Endothelial cell of umbilical vein (primary cell): ENCODE measurements around the gene RPS5. TPM values are rescaled to one million over a fixed set of nuclear protein-coding genes. Genes with fewer than 3 reads are reported as not detected.
A peak's percentile ranks its signal among the peaks of the same experiment; 100 is the strongest.

Experiments
- Bru-seq: library from RNA; stranded (reverse); fragments of 400-500 nt; gene quantifications from one replicate; lab custom pipeline; 2021; lab: Mats Ljungman, UMichigan
- BruChase-seq, 2 experiments: library from RNA; stranded (reverse); fragments of 400-500 nt; gene quantifications; one replicate each; lab custom pipeline; 2021; lab: Mats Ljungman, UMichigan
- BruUV-seq: library from RNA; stranded (reverse); fragments of 400-500 nt; replicated peaks from 2 replicates; lab custom pipeline; 2021; lab: Mats Ljungman, UMichigan
- CTCF ChIA-PET: fragments of 300-600, 350-600 bp; sonication (Branson Sonifier 250); formaldehyde crosslinking; loops from one replicate; lab custom pipeline; 2021; ENCODE audit warnings: antibody characterized with exemption, inconsistent platforms; lab: Charles Lee
- POLR2A ChIA-PET: fragments of 300-600, 350-600 bp; sonication (Branson Sonifier 250); formaldehyde crosslinking; loops from one replicate; lab custom pipeline; 2021; ENCODE audit warnings: antibody characterized with exemption, inconsistent platforms; lab: Charles Lee
- DNase-seq: peaks from one replicate; pipeline ENCODE4 v3.0.0-alpha.2; 2011; ENCODE audit warnings: low read depth, low spot score
- FAIRE-seq: peaks from 2 replicates; lab custom pipeline; 2011; peaks lifted over from hg19 to GRCh38; lab: Jason Lieb, UNC
- H2AFZ ChIP-seq: 2 replicates; pipeline ENCODE4 v1.6.0; 2012; ENCODE audit warnings: low read depth, low read length, control low read depth, inconsistent platforms
- H3K27ac ChIP-seq: 2 replicates; pipeline ENCODE4 v1.5.1; 2011; ENCODE audit warnings: low read depth, mild to moderate bottlenecking, control low read depth, low read length, moderate library complexity; ENCODE audit not compliant: insufficient read depth
- H3K27me3 ChIP-seq, 2 experiments: 2 replicates each; pipeline versions ENCODE4 v1.6.0 to v1.6.1; 2011; ENCODE audit warnings: low read length in 2 of 2, mixed read lengths in 1 of 2; ENCODE audit not compliant: control insufficient read depth in 2 of 2, insufficient read depth in 2 of 2
- H3K36me3 ChIP-seq, 2 experiments: 2 replicates in 1 of 2; 3 replicates in 1 of 2; pipeline ENCODE4 v1.5.1; 2011; ENCODE audit warnings: low read length in 2 of 2, mild to moderate bottlenecking in 1 of 2, moderate library complexity in 1 of 2; ENCODE audit not compliant: control insufficient read depth in 2 of 2, insufficient read depth in 2 of 2; ENCODE audit errors: extremely low read depth in 1 of 2
- H3K4me1 ChIP-seq: 3 replicates; pipeline ENCODE4 v1.5.1; 2011; ENCODE audit warnings: mild to moderate bottlenecking, low read length; ENCODE audit not compliant: control insufficient read depth, insufficient read depth; ENCODE audit errors: extremely low read depth
- H3K4me2 ChIP-seq: 2 replicates; pipeline ENCODE4 v1.6.1; 2011; ENCODE audit warnings: low read length, control low read depth, mixed read lengths; ENCODE audit not compliant: insufficient read depth
- H3K4me3 ChIP-seq, 3 experiments: fragments of 200-600 bp in 1 of 3; sonication (generic), shearing (Covaris generic) in 1 of 3; replicated peaks in 1 of 3; 2 replicates each; pipeline ENCODE4 v1.5.1; 2011 to 2016; ENCODE audit warnings: control low read depth in 3 of 3, low read length in 3 of 3, mild to moderate bottlenecking in 2 of 3, inconsistent platforms in 1 of 3, low read depth in 1 of 3, moderate library complexity in 1 of 3; ENCODE audit not compliant: insufficient read depth in 1 of 3
- H3K79me2 ChIP-seq: 2 replicates; pipeline ENCODE4 v1.6.0; 2012; ENCODE audit warnings: low read length, inconsistent platforms; ENCODE audit not compliant: control insufficient read depth, insufficient read depth
- H3K9ac ChIP-seq: replicated peaks from 2 replicates; pipeline ENCODE3; 2011; ENCODE audit warnings: low read length, control low read depth; ENCODE audit not compliant: insufficient read depth; ENCODE audit errors: extremely low read depth
- H3K9me1 ChIP-seq: replicated peaks from 3 replicates; pipeline ENCODE4 v1.6.0; 2011; ENCODE audit warnings: mild to moderate bottlenecking, low read length; ENCODE audit not compliant: control insufficient read depth, insufficient read depth; ENCODE audit errors: extremely low read depth
- H3K9me3 ChIP-seq: replicated peaks from 2 replicates; pipeline ENCODE4 v1.5.1; 2012; ENCODE audit warnings: low read length, inconsistent platforms; ENCODE audit not compliant: control insufficient read depth, insufficient read depth
- H4K20me1 ChIP-seq: replicated peaks from 2 replicates; pipeline ENCODE3; 2011; ENCODE audit warnings: mild to moderate bottlenecking, low read length; ENCODE audit not compliant: control insufficient read depth, insufficient read depth; ENCODE audit errors: extremely low read depth
- EZH2 ChIP-seq: IDR thresholded peaks from 2 replicates; pipeline ENCODE4 v1.6.1; 2012; ENCODE audit warnings: borderline replicate concordance, low read depth, mild to moderate bottlenecking, moderate library complexity, low read length, inconsistent platforms; ENCODE audit not compliant: severe bottlenecking
- GATA2 ChIP-seq: IDR thresholded peaks from 2 replicates; pipeline ENCODE4 v1.7.0; 2011; ENCODE audit warnings: low read depth, mild to moderate bottlenecking, moderate library complexity, mixed read lengths, low read length; ENCODE audit not compliant: insufficient read length, insufficient read depth
- JUN ChIP-seq: IDR thresholded peaks from 2 replicates; pipeline ENCODE4 v1.6.1; 2011; ENCODE audit warnings: borderline replicate concordance, low read depth; ENCODE audit not compliant: insufficient read length, insufficient read depth
- MAX ChIP-seq: IDR thresholded peaks from 2 replicates; pipeline ENCODE4 v1.6.1; 2011; ENCODE audit not compliant: insufficient read depth, insufficient read length
- MYC ChIP-seq: IDR thresholded peaks from one replicate; pipeline ENCODE4 v1.6.1; 2011; ENCODE audit warnings: mild to moderate bottlenecking, low read depth, low read length
- POLR2A ChIP-seq: IDR thresholded peaks from 2 replicates; pipeline ENCODE4 v1.6.1; 2012; ENCODE audit warnings: low read depth, mild to moderate bottlenecking, control low read depth, low read length
- POLR2AphosphoS5 ChIP-seq: IDR thresholded peaks from 2 replicates; pipeline ENCODE4 v1.6.1; 2012; ENCODE audit warnings: low read depth, mild to moderate bottlenecking, control low read depth, low read length, moderate library complexity; ENCODE audit not compliant: insufficient read depth
- dilution Hi-C: fragments of 300-500 bp; cut with MboI; formaldehyde crosslinking; loops from one replicate; pipeline ENCODE4 v1.15.0; 2019; ENCODE audit warnings: low sequenced_read_pairs; ENCODE audit not compliant: extremely low pct_ligation_motif_present
- intact Hi-C: fragments of 100-400 bp; cut with micrococcal nuclease; formaldehyde crosslinking; loops from one replicate; pipeline ENCODE4 v1.10.0; 2022
- long read RNA-seq: library from polyadenylated mRNA; stranded (forward); transcript quantifications from one replicate; pipeline ENCODE4 v2.0.0, GENCODE V29; 2021
- polyA minus RNA-seq, 3 experiments: library from RNA; depleted of rRNA, polyadenylated mRNA; stranded (reverse); fragments of >200 nt; gene quantifications; 1 replicate in 1 of 3; 2 replicates in 2 of 3; pipeline ENCODE4 v1.2.3, GENCODE V29; 2011
- polyA plus RNA-seq, 4 experiments: library from polyadenylated mRNA; depleted of rRNA in 3 of 4; stranded (reverse) in 3 of 4; unstranded in 1 of 4; fragments of >200 nt; gene quantifications; 2 replicates each; pipeline versions ENCODE4 v1.2.1 to v1.2.3, GENCODE V29; 2011 to 2012; ENCODE audit warnings: missing spikeins in 1 of 4
- total RNA-seq: library from RNA; stranded (reverse); gene quantifications from 2 replicates; pipeline ENCODE4 v1.2.3, GENCODE V29; 2021

RPS5 gene
- total RNA-seq (945 and 993 TPM in 2 replicates), polyA plus RNA-seq (3,430 and 4,008 TPM in 2 replicates), polyA minus RNA-seq (1,548 and 1,681 TPM in 2 replicates), Bru-seq, nascent RNA (percentile 96 among the genes with signal in this experiment), BruChase-seq, experiment 1, labeled RNA remaining after a 6-hour chase (percentile 93 among the genes with signal in this experiment), BruChase-seq, experiment 2, labeled RNA remaining after a 2-hour chase (percentile 86 among the genes with signal in this experiment)
- polyA plus RNA-seq (2011; cell fraction: cytosol; rRNA removed) = 2,572 and 2,789 TPM in 2 replicates
- 713 and 831 TPM in 2 replicates for polyA plus RNA-seq (2011; cell fraction: nucleus; rRNA removed)
- polyA plus RNA-seq (2012) = 1,416 and 2,035 TPM in 2 replicates
- polyA minus RNA-seq (2011; cell fraction: cytosol; rRNA and poly(A)+ RNA removed) = 1,257 TPM
- 223 and 251 TPM in 2 replicates for polyA minus RNA-seq (2011; cell fraction: nucleus; rRNA and poly(A)+ RNA removed)
- long read RNA-seq, transcript RPS5-201 (6 exons, 740 nt) = major isoform, 1,417 of 1,595 reads
- long read RNA-seq, transcript RPS5-204 (5 exons, 536 nt) = minor isoform, 9 of 1,595 reads
- long read RNA-seq, transcript RPS5-202 (5 exons, 1,520 nt) = minor isoform, 89 of 1,595 reads
- long read RNA-seq, partial matches to known transcripts = 30 of 1,595 reads
- long read RNA-seq, other reads (novel, unspliced or antisense) = 47 of 1,595 reads

GRCh38 chr19:58386576-58387337 is at the start of gene RPS5:
Gene RPS5 (plus strand): TSS chr19:58387269. CDS start chr19:58388138, 869 bp downstream.
- H3K4me1 ChIP-seq = peaks cover 17% of the 10 kb centered on the region
- H3K27ac ChIP-seq = peak within 1 kb of the TSS; percentile 88
- H3K4me2 ChIP-seq = peak within 1 kb of the TSS; percentile 76
- H3K36me3 ChIP-seq = peaks cover 0 to 5% of the 10 kb centered on the region in 2 experiments
- no peaks in the 10 kb centered on the region for H3K9me3 ChIP-seq
- BruUV-seq = TSS peak; percentile 85
- H3K27me3 ChIP-seq = no peaks in the 10 kb centered on the region
- FAIRE-seq = peak; percentile 100
- H3K9ac ChIP-seq = peak within 1 kb of the TSS; percentile 91
- H4K20me1 ChIP-seq = peaks cover 2% of the 10 kb centered on the region
- dilution Hi-C loops = no loop called here
- H3K79me2 ChIP-seq = peaks cover 33% of the 10 kb centered on the region
- no peaks in the 10 kb centered on the region for H3K9me1 ChIP-seq
- DNase-seq = peak; percentile 98
- H3K4me3 ChIP-seq = peak within 1 kb of the TSS; percentile 67 to 93 (median 75)
- H2AFZ ChIP-seq = peak within 1 kb of the TSS; percentile 66
- intact Hi-C loops = loop anchor here (1.0 to 2.0 kb wide), 3 partner anchors 9 to 173 kb away; partner anchors contain the start of gene RNF225
- ChIA-PET CTCF (no interaction called here), POLR2A (no interaction called here)
- TF ChIP-seq GATA2 = no peak
- peak; percentile 94 for TF ChIP-seq POLR2AphosphoS5
- TF ChIP-seq MAX = peak; percentile 50
- TF ChIP-seq EZH2 = no peak
- no peak for TF ChIP-seq JUN
- TF ChIP-seq POLR2A = peak; percentile 97
- peak; percentile 98 for TF ChIP-seq MYC
